Measurements from ENCODE around the gene PLEKHS1.
"Not testable (repeated sequence)": the region's sequence is repeated elsewhere in the genome, so short reads cannot be mapped to it uniquely, and the experiment has no call there.

Gene PLEKHS1

GRCh38 chr10:113742466-113742865 is 9.0 kb upstream of the PLEKHS1 start:
- DNase-seq, result no peak

GRCh38 chr10:113743594-113743993 is 7.9 kb upstream of the PLEKHS1 start:
- DNase-seq, result no peak

GRCh38 chr10:113745374-113745773 is 6.1 kb upstream of the PLEKHS1 start:
- no peak for DNase-seq

- no peak for DNase-seq
These were observed 5.1 kb upstream of the PLEKHS1 start for GRCh38 chr10:113746217-113746957.

- no peak for DNase-seq
These were observed 1.1 kb downstream of the PLEKHS1 start for GRCh38 chr10:113752553-113752952.

GRCh38 chr10:113753020-113753692 is 1.7 kb downstream of the PLEKHS1 start:
- peak; percentile 22 for DNase-seq

- no peak for DNase-seq
These were observed 2.6 kb downstream of the PLEKHS1 start for GRCh38 chr10:113754125-113754524.

GRCh38 chr10:113754768-113755167 is 3.3 kb downstream of the PLEKHS1 start:
- DNase-seq, result no peak

- no peak for DNase-seq
These were observed 5.6 kb downstream of the PLEKHS1 start for GRCh38 chr10:113756940-113757543.

GRCh38 chr10:113762083-113762482 is 10.6 kb downstream of the PLEKHS1 start:
- no peak for DNase-seq

GRCh38 chr10:113764582-113764981 is 13.1 kb downstream of the PLEKHS1 start:
- DNase-seq, result no peak

- DNase-seq, result no peak
These were observed 14.4 kb downstream of the PLEKHS1 start for GRCh38 chr10:113765910-113766309.

GRCh38 chr10:113767222-113767621 is 15.7 kb downstream of the PLEKHS1 start:
- no peak for DNase-seq

- DNase-seq, result no peak
These were observed 18.9 kb downstream of the PLEKHS1 start for GRCh38 chr10:113770346-113770745.

GRCh38 chr10:113771131-113771530 is 19.6 kb downstream of the PLEKHS1 start:
- not testable (repeated sequence) for DNase-seq

GRCh38 chr10:113775686-113776294 is 24.3 kb downstream of the PLEKHS1 start:
- no peak for DNase-seq

GRCh38 chr10:113776553-113776952 is 25.1 kb downstream of the PLEKHS1 start:
- DNase-seq, result no peak

GRCh38 chr10:113780681-113781250 is 29.3 kb downstream of the PLEKHS1 start:
- no peak for DNase-seq

- no peak for DNase-seq
These were observed 30.9 kb downstream of the PLEKHS1 start for GRCh38 chr10:113782367-113782766.

- DNase-seq, result no peak
These were observed 31.7 kb downstream of the PLEKHS1 start for GRCh38 chr10:113782986-113783704.

- DNase-seq, result peak; percentile 40
These were observed 37.2 kb downstream of the PLEKHS1 start for GRCh38 chr10:113788604-113789083.

- no peak for DNase-seq
These were observed 40.2 kb downstream of the PLEKHS1 start for GRCh38 chr10:113791691-113792090.
